HG03135 (cell line): ENCODE results near the gene LIN9.

Source experiments
- ATAC-seq: cut with Tn5 transposase; IDR thresholded peaks from one replicate; pipeline ENCODE4 v1.9.1; 2021; ENCODE audit warnings: mild to moderate bottlenecking, moderate library complexity; ENCODE audit not compliant: unreplicated experiment

LIN9 gene

GRCh38 chr1:226181996-226182714 lies 126.8 kb downstream of the LIN9 start:
- ATAC-seq = no peak
